Measurements from ENCODE around the gene GBX2. TPM values are rescaled to one million over a fixed set of nuclear protein-coding genes. Genes with fewer than 3 reads are reported as not detected.

GBX2 gene
- total RNA-seq, 1 donor: not detected

GRCh38 chr2:236119003-236119402, 49.2 kb downstream of the GBX2 start:
- TF ChIP-seq CTCF (IDR thresholded peaks at IDR 0.05; ENCODE audit: extremely low read depth, low read depth, low read length): no peak
- Histone ChIP-seq H3K4me1 (ENCODE audit: insufficient read depth, low read length) (no peaks in the 10 kb centered on the region), H3K36me3 (ENCODE audit: insufficient read depth, low read length) (no peaks in the 10 kb centered on the region), H3K4me2 (ENCODE audit: insufficient read depth, low read length) (no peak overlapping the region), H3K27me3 (ENCODE audit: insufficient read depth, low read length) (no peaks in the 10 kb centered on the region), H2AFZ (ENCODE audit: low read length) (no peak overlapping the region), H3K9me3 (ENCODE audit: low read depth, low read length) (no peaks in the 10 kb centered on the region), H3K27ac (ENCODE audit: low read depth, low read length) (no peak overlapping the region), H3K4me3 (ENCODE audit: insufficient read depth, low read length) (no peak overlapping the region), H4K20me1 (ENCODE audit: insufficient read depth, low read length) (no peaks in the 10 kb centered on the region), H3K79me2 (ENCODE audit: insufficient read depth, low read length) (no peaks in the 10 kb centered on the region)
- DNase-seq (ENCODE audit: insufficient read length, low spot score, missing footprints): no peak

- TF ChIP-seq CTCF (IDR thresholded peaks at IDR 0.05; ENCODE audit: extremely low read depth, low read depth, low read length): no peak
- Histone ChIP-seq H3K27ac (ENCODE audit: low read depth, low read length) (no peak overlapping the region), H4K20me1 (ENCODE audit: insufficient read depth, low read length) (peaks cover 2% of the 10 kb centered on the region), H3K27me3 (ENCODE audit: insufficient read depth, low read length) (no peaks in the 10 kb centered on the region), H3K36me3 (ENCODE audit: insufficient read depth, low read length) (no peaks in the 10 kb centered on the region), H2AFZ (ENCODE audit: low read length) (no peak overlapping the region), H3K4me2 (ENCODE audit: insufficient read depth, low read length) (no peak overlapping the region), H3K9me3 (ENCODE audit: low read depth, low read length) (no peaks in the 10 kb centered on the region), H3K79me2 (ENCODE audit: insufficient read depth, low read length) (no peaks in the 10 kb centered on the region), H3K4me3 (ENCODE audit: insufficient read depth, low read length) (no peak overlapping the region), H3K4me1 (ENCODE audit: insufficient read depth, low read length) (no peaks in the 10 kb centered on the region)
- no peak for DNase-seq (ENCODE audit: insufficient read length, low spot score, missing footprints)
Measured at GRCh38 chr2:236117861-236118269, 50.3 kb downstream of the GBX2 start.

DNA sequence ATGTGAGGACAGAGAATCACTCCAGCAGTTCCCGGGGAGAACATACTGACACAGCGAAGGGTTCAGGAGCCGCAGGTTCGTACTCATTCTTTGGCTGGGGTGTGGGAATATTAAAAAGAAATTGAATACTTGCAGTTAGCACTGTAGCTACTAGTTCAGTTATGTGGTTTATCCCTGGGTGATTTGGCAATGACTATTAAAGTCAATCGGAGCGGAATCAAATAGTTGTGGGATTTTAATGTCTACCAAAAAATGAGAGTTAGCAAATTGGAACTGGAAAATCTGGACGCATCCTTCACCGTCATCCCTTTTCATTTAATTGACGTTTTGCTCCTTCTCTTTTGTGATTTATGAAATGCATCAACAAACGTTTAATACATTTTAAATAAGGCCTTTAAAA, 50.8 kb downstream of the GBX2 start:
- Histone ChIP-seq H3K4me1 (ENCODE audit: insufficient read depth, low read length) (no peaks in the 10 kb centered on the region), H4K20me1 (ENCODE audit: insufficient read depth, low read length) (peaks cover 2% of the 10 kb centered on the region), H3K4me2 (ENCODE audit: insufficient read depth, low read length) (no peak overlapping the region), H3K4me3 (ENCODE audit: insufficient read depth, low read length) (no peak overlapping the region), H3K36me3 (ENCODE audit: insufficient read depth, low read length) (no peaks in the 10 kb centered on the region), H2AFZ (ENCODE audit: low read length) (no peak overlapping the region), H3K27me3 (ENCODE audit: insufficient read depth, low read length) (no peaks in the 10 kb centered on the region), H3K27ac (ENCODE audit: low read depth, low read length) (no peak overlapping the region), H3K9me3 (ENCODE audit: low read depth, low read length) (no peaks in the 10 kb centered on the region), H3K79me2 (ENCODE audit: insufficient read depth, low read length) (no peaks in the 10 kb centered on the region)
- no peak for TF ChIP-seq CTCF (IDR thresholded peaks at IDR 0.05; ENCODE audit: extremely low read depth, low read depth, low read length)
- DNase-seq (ENCODE audit: insufficient read length, low spot score, missing footprints): no peak

Small RNAs within 50 kb of the gene (small RNA-seq; reads per million reads assigned to genes)
- gene RF00019 (not detected), gene RNU1-31P (not detected)

Other genes starting within 250 kb of the GBX2 start
- under 0.01 TPM in 1 of 2 replicates, not detected in the other for gene ASB18, start 96.0 kb upstream of the GBX2 start, total RNA-seq

Measured in osteoblast (primary cell).